HG02642 (cell line): ENCODE results near the gene SLC13A2.
"Not testable (repeated sequence)": the region's sequence is repeated elsewhere in the genome, so short reads cannot be mapped to it uniquely, and the experiment has no call there.

ENCODE experiments used
- ATAC-seq: cut with Tn5 transposase; IDR thresholded peaks from one replicate; pipeline ENCODE4 v1.9.1; 2021; ENCODE audit warnings: mild to moderate bottlenecking; ENCODE audit not compliant: unreplicated experiment, poor library complexity

The SLC13A2 gene, protein sequence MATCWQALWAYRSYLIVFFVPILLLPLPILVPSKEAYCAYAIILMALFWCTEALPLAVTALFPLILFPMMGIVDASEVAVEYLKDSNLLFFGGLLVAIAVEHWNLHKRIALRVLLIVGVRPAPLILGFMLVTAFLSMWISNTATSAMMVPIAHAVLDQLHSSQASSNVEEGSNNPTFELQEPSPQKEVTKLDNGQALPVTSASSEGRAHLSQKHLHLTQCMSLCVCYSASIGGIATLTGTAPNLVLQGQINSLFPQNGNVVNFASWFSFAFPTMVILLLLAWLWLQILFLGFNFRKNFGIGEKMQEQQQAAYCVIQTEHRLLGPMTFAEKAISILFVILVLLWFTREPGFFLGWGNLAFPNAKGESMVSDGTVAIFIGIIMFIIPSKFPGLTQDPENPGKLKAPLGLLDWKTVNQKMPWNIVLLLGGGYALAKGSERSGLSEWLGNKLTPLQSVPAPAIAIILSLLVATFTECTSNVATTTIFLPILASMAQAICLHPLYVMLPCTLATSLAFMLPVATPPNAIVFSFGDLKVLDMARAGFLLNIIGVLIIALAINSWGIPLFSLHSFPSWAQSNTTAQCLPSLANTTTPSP

DNA sequence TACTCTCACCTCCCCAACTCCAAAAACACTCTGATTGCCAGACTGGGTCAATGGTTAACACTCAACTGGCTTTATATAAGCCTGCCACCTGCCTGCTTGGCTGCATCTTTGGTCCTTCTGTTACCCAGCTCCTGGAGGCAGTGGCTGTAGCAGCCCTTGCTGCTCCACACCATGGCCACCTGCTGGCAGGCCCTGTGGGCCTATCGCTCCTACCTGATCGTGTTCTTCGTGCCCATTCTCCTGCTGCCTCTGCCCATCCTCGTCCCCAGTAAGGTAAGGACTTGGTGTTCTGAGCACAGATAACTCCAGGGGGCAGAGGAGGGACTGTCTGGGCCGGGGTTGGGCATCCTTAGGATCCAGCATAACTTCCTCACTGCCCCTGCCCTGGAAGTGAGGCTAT, at the start of gene SLC13A2:
SLC13A2 (plus strand) TSS at position 103 of the 400 bp plus-strand sequence; CDS start at position 172, 69 bp downstream.
- no peak for ATAC-seq

GRCh38 chr17:28425206-28425605, 48.2 kb upstream of the SLC13A2 start:
- no peak for ATAC-seq

DNA sequence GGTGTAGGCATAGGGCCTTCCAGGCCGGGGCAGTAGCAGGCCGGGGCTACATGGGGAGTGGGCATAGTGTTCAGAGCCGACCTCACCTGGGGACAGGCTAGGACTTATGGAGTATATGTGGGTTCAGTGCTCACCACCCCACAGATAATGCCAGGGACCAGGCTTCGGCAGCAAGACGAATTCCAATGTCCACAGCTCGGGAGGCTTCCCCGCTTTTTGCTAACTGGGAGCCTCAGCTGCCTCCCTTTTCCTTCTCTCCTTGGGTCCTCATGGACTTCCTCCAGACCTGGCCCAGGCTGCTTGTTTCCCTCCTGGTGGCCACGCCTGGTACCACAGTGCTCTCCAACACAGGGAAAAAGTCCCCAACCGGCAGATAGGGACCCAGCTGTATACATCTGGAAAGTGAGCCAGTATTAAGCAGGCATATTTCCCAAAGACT, 47.3 kb upstream of the SLC13A2 start:
- no peak for ATAC-seq

GRCh38 chr17:28427371-28427770, 46.1 kb upstream of the SLC13A2 start:
- no peak for ATAC-seq

DNA sequence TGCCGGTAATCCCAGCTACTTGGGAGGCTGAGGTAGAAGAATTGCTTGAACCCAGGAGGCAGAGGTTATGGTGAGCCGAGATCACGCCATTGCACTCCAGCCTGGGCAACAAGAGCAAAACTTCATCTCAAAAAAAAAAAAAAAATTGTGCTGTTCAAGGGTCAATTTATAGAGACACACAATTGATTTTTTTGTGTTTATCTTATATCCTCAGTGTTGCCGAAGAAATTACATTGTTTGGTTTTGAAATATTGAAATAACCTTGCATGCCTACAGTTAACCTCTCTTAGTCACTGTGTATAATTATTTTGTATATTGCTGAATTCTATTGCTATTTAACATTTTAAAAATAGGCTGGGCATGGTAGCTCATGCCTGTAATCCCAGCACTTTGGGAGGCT, 45.5 kb upstream of the SLC13A2 start:
- not testable (repeated sequence) for ATAC-seq

DNA sequence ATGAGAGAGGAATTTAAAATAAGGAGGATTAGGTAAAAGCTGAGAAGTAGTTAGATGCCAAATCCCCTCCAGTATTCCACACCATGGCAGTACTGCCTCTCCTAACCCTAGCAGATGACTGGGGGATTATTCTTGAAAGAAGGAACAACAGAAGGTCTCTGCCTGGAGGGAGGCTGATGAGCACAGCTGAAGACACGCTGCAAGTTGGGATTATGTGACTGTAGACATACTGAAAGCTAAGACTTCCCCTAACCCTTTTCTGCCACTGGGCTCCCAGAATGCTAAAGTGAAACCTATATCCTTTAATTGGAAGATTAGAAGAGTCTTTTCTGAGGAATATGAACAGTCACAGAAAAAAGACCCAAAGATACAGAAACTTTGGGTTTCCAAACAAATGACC, 39.7 kb upstream of the SLC13A2 start:
- ATAC-seq, result no peak

DNA sequence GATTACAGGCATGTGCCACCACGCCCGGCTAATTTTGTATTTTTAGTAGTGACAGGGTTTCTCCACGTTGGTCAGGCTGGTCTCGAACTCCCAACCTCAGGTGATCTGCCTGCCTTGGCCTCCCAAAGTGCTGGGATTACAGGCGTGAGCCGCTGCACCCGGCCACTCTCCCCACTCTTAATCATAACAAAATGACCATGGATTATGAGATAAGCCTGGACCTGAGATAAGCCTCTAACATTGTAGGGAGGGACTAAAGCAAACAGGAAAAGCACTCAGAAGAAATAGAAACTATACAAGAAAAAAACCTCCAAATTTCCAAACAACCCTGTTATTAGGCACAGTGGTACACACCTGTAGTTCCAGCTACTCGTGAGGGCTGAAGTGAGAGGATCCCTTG, 39.1 kb upstream of the SLC13A2 start:
- not testable (repeated sequence) for ATAC-seq

DNA sequence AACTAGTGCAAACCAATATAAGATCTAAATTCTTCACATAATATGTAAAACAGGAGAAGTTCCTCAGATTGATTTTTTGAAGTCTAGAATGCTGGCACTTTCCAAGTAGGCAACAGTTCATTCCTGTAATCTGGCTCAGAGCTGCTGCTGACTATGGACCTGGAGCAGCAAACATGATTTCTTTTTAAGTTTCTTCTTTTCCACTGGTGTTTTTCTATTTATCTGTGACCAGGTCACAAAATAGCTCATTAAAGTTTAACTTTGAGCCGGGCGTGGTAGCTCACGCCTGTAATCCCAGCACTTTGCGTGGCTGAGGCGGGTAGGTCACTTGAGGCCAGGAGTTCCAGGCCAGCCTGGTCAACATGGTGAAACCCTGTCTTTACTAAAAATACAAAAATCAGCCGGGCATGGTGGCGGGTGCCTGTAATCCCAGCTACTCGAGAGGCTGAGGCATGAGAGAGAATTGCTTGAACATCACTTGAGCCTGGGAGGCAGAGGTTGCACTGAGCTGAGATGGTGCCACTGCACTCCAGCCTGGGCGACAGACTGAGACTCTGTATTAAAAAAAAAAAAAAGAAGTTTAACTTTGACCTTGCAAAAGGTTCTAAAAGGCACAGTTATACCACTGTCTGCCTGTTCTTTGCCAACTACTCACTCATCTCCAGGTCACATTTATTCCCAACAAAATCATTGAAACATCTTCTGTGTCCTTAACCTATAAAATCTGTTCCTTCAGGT, 29.4 kb upstream of the SLC13A2 start:
- ATAC-seq, result no peak

- ATAC-seq, result no peak
Measured at GRCh38 chr17:28446716-28447395, 26.6 kb upstream of the SLC13A2 start.

GRCh38 chr17:28447396-28447760, 26.1 kb upstream of the SLC13A2 start:
- ATAC-seq, result no peak

GRCh38 chr17:28449859-28450258, 23.6 kb upstream of the SLC13A2 start:
- no peak for ATAC-seq

- ATAC-seq, result no peak
Measured at GRCh38 chr17:28457890-28458289, 15.6 kb upstream of the SLC13A2 start.

DNA sequence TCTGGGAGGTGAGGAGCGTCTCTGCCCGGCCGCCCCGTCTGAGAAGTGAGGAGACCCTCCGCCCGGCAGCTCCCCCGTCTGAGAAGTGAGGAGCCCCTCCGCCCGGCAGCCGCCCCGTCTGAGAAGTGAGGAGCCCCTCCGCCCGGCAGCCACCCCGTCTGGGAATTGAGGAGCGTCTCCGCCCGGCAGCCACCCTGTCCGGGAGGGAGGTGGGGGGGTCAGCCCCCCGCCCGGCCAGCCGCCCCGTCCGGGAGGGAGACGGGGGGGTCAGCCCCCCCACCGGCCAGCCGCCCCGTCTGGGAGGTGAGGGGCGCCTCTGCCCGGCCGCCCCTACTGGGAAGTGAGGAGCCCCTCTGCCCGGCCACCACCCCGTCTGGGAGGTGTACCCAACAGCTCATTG, 14.6 kb upstream of the SLC13A2 start:
- not testable (repeated sequence) for ATAC-seq

DNA sequence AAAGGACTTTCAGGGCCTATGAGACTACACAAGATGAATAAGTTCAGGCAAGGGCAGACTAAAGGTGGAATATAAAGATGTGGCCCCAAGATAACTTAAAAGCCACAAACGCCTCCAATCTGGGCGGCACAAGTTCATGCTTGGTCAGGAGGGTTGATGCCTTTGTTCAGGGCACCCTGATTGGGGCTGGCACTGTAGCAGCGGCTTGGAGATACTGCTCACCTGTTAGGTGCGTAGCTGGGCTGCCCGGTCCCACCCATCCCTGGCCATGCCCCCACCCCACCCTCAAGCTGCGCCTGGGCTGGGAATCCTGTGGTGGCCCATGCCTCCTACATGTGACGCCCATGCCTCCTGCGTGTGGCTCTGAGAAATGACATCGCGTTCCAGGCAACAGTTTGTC, 12.5 kb upstream of the SLC13A2 start:
- ATAC-seq, result no peak

DNA sequence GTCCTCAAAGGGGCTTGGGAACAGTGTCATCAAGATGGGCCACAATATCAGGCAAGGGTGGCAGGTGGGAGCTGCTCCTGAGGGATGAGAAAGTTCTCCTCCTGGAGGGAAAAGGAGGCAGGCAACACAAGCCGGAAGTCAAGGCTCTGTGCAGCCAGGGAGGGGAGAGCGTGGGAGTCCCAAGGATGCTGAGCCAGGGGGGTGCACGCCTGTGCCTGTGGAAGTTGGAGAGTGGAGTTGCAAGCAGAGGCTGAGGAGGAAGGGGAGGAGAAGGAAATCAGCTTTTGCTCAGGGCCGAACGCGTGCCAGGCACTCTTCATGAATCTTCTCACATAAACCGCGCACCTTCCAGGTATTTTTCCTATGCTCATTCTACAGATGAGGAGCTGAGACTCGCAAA, 7.4 kb upstream of the SLC13A2 start:
- no peak for ATAC-seq

DNA sequence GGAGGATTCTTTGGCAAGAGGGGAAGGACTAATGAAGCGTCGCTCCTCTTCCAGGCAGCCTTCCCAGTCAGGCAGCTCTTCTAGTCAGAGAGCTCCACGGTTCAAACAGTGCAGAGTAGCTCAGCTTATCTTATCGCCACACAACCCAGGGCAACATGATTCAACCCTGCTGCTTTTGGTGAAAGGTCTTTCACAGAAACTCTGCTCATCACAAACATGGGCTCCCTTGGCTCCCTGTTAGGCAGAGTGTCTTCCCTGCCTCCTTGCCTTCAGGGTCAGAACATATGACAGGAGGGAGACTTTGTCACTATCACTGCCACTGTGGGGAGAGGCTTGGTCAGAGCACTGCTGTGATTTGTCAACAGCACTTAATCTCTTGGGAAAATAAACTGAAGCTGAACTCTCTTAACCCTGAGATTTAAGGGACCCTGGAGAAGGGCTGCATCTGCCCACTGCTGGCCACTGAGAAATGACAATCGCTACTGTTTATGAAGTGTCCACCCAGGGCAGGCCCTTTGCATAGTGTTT, 6.9 kb upstream of the SLC13A2 start:
- no peak for ATAC-seq

DNA sequence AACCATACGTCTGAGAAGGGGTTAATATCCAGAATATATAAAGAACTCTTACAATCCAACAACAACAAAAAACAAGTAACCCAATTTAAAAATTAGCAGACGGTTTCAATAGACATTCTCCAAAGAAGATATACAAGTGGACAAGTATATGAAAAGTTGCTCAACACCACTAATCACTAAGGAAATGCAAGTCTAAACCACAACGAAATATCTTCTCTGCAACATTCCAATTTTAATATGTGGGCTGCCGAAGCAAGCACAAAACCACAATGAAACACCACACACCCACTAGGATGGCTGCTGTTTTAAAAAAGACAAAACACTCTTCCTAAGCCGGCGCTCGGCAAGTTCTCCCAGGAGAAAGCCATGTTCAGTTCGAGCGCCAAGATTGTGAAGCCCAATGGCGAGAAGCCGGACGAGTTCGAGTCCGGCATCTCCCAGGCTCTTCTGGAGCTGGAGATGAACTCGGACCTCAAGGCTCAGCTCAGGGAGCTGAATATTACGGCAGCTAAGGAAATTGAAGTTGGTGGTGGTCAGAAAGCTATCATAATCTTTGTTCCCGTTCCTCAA, 5.9 kb upstream of the SLC13A2 start:
- ATAC-seq, result no peak

GRCh38 chr17:28468033-28468735, 5.3 kb upstream of the SLC13A2 start:
- not testable (repeated sequence) for ATAC-seq

- ATAC-seq, result no peak
Measured at GRCh38 chr17:28468781-28469180, 4.7 kb upstream of the SLC13A2 start.

DNA sequence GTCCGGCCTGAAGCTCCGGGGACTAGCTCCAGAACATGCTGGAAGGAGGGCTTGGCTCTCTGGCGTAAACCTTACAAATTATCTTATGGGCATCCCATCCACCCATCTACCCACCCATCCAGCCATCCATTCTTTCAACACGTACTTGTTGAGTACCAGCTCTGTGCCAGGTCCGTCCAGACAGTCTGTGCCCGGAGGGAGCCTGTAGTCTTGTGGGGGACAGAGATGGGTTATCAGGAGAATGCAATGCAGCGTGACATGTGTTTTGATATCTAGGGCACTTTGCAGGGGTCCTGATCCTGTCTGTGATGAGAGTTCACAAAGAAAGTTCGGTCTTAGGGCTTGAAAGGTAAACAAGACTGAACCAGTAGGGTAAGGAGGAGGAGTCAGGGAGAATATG, 4.1 kb upstream of the SLC13A2 start:
- ATAC-seq, result no peak
